HG03520 (cell line): Measurements from ENCODE around the gene TPST1.

Experiments used
- ATAC-seq: cut with Tn5 transposase; IDR thresholded peaks from one replicate; pipeline ENCODE4 v1.9.1; 2021; ENCODE audit warnings: mild to moderate bottlenecking, moderate library complexity; ENCODE audit not compliant: unreplicated experiment

The TPST1 gene

DNA sequence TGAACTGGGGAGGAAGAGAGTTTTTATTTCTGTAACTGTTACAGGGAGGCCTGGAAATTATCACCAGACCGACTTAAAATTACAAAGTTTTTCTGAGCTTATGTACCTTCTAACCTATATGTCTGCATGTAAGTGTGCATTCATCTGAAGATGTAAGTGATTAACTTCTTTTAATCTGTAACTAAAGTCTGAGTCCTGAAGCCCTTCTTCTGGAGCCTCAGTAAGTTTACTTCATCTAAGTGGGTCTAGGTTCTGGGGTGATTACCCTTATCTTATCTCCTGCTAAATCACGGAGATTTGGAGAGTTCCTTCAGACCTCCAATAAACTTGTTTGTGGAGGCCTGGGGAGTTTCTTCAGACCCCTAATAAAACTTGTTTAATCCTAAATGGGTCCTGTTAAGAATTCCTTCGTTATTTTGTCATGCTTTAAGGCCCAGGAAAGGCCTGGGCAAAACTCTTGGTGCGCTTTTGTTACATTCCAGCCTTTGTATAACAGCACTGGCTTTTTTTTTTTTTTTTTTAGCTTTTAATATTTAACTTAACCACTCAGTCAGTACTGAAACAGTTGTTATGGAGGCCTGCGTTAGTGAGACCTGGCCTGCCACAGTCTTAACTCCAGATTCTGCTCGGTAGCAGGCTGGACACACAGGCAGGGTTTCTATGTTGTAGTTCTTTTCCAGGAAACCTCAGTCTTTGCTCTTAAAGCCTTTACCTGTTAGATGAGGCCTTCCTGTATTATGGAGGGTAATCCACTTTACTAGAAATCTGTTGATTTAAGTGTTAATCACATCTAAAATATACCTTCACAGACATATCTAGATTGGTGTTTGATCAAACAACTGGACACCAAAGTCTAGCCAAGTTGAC is 33.0 kb downstream of the TPST1 start:
- ATAC-seq: no peak

DNA sequence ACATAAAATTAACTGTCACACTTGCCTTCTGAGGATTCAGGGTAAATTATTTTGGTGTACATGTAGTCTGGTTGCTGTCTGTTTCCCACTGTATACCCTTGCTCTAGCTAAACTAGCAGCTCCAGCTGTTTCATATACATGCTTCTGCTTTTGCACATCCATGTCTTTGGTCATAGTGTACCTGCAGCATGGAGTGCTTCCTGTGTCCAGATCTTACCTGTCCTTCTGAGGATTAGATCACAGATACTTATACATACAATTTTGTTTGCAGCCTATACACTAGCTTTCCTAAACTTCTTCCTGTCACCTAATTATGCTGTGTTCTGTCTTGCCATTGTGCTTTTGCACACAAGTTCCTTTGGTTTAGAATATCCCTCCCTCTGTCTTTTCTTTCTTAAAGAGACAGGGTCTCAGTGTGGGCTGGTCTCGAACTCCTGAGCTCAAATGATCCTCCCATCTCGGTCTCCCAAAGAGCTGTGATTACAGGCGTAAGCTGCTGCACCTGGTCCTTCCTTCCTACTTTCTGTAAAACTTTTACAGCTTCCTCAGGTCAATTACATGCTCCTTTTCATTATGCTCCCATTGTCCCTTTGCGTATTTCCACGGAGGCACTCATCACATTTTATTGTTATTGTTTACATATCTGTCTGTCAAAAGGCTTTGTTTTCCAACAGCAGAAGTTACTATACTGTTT is 33.8 kb downstream of the TPST1 start:
- no peak for ATAC-seq

DNA sequence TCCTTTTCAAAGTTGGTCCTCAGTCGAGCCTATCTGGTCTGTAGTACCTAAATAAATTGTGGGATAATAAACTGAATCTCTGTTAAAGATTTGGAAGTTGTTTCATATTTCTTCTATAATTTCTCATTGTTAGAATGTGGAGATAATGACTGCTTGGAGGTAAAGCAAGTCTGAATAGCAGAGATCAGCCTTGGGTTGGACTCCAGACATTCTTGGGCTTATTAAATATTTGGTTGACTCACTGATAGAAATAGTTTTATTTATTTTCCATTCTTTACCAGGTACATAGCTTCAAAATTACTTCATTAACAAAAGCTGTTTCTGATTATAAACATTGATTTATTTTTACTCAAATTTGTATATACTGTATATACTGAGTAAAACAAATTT is 34.3 kb downstream of the TPST1 start:
- no peak for ATAC-seq

DNA sequence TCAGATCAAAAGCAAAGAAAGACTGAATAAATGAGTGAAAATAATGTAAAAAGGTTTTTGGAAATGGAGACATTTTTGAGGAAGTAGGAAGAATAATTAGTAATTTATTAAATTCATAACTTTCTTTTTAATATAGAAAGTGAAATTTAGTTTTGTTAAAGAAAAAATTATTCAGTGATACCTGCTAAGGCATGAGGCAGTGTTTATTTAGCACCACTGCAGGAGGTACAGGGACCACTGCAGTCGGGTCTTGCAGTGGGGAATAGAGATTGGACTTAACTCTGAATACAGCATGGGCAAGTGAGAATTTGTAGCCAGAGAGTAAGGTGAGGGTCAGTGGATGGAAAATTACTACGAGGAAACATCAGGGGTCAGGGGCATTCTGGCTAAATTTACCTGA is 39.9 kb downstream of the TPST1 start:
- ATAC-seq: no peak

DNA sequence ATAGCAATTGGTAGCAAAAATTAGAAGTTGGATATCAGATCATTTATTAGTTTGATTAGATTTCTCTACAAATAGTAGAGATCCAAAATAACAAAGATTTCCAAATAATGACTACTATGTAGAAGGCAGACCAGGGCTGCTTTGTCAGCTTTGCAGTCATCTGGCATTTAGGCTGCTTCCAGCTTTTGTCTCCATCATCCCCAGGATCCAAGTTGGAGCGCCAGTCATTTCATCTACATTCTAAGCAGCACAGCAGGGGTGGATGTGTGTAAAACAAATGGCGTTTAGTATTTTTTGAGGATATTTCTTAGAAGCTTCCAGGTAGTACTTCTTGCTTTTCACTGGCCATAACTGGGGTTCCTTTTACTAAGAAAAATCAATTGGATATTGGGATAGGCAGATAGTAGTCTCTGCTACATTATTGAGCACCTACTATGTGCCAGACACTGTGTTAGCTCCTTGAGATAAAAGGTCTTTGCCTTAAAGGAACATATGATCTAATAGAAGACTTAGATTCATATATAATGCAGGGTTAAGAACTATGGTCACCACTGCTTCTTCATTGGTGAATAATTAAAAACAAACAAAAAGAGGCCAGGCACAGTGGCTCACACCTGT is 41.5 kb downstream of the TPST1 start:
- ATAC-seq: no peak

DNA sequence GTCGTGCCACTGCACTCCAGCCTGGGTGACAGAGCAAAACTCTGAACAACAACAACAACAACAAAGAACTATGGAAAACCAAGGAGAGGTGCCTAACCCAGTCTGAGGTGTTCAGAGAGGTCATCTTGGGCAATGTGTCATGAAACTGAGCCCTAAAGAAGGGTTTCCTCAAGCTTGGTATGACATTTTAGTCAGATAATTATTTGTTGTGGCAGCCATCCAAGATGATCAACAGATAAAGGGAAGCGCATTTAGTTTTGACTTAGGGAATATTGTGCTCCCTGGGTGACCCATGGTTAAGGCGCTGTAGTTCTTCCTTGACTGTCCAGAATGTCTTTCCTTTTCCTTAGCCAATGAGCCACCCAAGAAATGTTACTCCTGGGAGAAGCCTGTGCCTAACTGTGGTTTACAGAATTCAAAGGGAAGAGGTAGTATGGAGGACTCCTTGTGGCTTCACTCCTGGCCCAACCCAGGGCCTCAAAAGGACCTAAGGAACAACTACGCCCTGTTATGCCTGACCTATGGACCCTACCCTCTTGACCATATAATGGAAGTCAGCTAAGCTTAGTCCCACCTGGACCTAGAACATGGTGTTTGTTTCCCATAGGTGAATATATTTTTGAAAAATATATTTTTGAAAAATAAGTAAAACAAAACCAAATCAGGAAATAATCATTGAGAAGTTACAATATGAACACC is 42.4 kb downstream of the TPST1 start:
- ATAC-seq: no peak

DNA sequence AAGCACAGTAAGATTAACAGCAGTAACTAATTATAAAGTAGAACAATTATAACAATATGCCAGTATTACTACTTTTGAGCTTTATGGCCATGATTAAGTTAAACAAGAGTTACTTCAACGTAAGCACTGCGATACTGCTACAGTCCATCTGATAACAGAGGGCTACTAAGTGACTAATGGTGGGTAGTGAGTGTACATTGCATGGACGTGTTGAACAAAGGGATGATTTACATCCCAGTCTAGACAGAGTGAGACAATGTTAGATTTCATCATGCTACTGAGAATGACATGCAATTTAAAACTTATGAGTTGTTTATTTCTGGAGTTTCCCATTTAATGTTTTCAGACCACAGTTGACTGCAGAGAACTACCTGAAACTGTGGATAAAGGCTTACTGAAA is 45.6 kb downstream of the TPST1 start:
- no peak for ATAC-seq

DNA sequence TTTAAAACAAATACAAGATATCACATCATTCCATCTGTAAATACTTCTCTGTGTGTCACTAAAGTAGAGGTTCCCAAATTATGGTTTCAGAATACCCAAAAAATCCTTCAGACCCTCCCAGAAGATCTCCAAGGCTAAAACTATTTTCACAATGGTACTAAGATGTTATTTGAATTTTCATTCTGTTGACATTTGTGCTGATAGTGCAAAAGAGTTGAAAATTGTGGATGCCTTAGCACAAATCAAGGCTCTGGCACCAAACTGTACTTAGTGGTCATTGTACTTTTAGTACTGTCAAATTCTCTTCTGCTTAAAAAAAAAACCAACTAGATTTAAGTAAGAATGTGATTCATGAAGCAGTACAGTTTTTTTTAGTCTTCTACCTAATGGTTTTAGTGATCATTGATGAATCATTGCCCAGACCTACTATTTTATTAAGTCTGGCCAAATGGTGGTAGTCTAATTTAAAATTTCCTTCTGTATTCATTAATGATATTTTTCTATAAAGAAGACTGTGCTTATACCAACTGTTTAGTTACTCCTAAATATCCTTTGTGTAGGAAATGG is 50.5 kb downstream of the TPST1 start:
- no peak for ATAC-seq

DNA sequence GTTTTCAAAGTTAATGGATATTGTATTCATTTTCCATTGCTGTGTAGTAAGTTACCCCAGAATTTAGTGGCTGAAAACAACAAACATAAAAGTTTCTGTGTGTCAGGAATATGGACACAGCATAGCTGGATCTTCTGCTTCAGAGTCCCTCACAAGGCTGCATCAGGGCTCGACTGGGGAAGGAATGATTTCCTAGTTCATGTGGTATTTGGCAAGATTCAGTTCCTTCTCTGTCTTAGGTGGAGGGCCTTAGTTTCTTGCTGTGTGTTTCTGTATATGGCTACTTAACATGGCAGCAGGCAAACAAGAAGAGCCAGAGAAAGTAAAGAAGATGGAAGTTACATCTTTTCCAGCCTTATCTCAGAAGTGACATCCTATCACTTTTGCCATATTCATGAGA is 51.1 kb downstream of the TPST1 start:
- ATAC-seq: no peak

DNA sequence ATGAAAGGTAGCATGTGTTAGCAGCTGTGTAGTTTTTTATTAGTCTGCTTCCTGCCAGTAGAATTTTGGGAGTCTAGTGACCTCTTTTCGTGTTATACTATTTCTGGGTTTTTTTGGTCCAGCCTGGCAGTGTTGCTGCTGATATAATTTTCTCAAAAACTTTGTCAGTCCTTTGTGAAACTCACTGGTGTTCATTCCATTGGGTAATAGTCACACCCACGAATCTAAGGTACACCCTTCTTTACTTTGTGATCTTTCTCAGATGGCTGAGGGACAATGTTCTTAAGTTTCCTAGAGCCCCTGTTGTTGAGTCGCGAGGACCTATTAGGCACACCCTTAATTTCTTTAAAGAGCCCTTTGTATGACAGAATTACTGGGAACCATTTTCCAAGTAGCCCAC is 52.3 kb downstream of the TPST1 start:
- no peak for ATAC-seq

DNA sequence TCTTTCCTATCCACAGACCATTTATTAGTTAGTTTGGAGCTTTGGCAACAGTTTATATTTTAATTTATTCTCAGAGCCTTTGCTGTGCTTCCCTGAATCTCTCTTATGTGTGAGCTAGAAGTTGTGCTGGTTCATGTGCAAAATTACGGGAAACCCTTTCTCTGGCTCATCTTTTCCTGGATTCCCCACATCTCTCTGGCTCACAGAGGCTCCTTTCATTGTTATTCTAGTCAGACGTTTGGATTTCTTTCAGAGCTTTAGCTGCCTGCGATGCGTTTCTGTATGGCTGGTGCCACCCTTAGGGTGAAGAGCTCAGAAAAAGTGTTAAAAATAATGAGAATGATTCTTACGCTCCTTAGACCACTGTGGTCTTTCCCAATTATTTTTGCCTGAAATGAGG is 53.3 kb downstream of the TPST1 start:
- ATAC-seq: no peak

DNA sequence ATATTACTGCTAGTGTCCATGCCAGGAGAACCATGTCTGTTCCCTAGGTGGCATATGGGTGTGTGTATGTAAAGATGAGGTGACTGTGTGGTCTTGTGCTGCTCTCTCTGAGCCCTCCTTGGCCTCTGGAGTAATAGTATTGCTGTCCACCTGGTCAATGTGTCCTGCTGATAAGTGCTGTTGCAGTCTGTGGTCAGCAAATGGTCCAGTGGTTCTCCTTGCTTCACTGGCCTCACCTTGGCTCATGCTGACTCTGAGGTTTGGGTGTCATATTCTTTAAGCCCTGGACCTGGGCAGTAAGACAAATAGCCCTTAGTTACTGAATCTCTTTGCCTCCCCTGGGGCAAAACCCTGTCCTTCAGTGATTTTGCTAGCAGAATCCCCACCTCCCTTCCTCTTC is 56.8 kb downstream of the TPST1 start:
- no peak for ATAC-seq

DNA sequence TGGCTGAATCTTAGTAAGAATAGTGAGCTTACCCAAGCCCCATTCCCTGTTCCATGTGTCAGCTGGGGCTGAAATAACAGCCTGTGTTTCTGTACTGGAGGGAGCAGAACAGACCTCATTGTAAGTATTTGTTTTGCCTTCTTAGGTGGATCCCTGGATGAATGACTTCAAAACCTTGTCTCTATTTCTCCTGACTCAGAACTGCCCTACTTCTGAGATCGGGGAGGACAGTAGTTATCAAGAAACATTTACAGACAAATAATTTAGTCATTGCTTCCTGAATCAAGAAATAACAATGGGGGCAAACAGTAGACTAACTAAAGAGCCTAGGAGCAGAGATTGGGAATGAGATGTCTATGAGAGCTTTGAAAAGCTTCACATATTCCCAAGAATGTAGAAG is 58.8 kb downstream of the TPST1 start:
- ATAC-seq: no peak

DNA sequence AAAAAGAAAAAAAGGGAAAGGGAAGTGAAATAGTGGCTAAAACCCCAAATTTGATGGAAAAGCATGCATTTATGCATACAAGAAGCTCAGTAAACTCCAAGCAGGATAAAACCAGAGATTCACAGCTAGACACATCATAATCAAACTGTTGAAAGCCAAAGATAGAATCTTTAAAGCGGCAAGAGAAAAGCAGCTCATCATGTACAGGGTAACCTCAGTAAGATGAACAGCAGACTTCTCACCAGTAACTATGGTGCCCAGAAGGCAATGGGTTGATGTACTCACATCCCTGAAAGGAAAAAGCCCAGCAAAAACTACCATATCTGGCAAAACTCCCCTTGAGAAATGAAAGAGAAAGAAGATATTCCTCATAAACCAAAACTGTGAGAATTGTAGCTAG is 60.4 kb downstream of the TPST1 start:
- ATAC-seq: no peak

DNA sequence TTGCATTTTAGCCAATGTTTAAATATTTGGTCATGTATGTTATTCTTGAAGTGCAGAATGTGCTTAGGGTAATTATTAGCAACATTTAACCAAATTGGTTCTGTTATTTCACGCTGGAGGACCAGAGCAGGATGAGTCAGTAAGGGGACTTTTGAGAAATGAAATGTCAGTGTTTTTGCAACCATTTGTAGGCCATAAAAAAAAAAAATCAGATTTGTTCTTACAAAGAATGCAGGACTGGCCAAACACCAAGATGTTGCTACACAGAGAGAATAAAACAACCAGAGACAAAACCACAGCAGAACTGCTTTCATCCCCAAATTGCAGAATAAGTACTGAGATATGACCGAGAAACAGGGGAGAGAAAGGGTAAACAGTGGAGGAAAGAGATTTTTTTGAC is 62.1 kb downstream of the TPST1 start:
- ATAC-seq: no peak

DNA sequence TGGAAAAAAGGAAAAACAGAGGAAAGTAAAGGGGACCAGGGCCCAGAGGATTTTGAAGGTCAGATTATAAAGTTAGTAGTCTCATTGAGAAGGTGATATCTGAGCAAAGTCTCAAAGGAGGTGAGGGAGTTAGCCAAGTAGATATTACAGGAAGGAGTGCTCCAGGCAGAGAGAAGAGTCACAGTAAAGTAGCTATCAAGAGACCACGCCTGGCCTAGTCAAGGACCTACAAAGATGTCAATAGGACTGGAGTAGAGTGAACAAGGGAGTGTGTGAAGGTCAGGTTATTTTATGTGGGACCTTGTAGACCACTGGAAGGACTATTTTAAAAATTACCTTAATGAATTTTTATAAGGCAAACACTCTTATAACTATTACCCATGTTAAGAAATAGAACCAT is 64.8 kb downstream of the TPST1 start:
- ATAC-seq: no peak

DNA sequence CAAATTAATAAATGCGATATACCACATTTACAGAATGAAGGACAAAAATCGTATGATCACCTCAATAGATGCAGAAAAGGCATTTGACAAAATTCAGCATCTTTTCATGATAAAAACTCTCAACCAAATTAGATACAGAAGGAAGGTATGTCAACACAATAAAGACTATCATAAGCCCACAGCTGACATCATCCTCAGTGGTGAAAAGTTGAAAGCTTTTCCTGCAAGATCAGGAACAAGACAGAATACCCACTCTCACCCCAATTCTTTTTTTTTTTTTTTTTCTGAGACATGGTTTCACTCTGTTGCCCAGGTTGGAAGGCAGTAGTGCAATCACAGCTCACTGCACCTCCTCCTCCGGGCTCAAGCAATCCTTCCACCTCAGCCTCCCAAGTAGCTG is 67.2 kb downstream of the TPST1 start:
- no peak for ATAC-seq

DNA sequence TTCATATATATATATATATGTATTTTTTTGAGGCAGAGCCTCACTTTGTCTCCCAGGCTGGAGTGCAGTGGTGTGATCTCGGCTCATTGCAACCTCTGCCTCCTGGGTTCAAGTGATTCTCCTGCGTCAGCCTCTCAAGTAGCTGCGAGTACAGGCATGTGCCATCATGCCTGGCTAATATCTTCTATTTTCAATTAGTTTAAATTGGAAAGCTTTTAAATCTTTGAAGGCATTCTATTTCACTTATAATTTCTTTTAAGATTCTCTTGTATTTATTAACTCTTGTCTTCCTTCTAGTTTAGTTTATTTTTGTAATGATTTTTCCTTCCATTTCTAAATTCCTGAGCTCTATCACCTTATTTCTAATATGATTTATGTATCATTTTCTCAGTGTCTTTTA is 71.2 kb downstream of the TPST1 start:
- ATAC-seq: no peak

DNA sequence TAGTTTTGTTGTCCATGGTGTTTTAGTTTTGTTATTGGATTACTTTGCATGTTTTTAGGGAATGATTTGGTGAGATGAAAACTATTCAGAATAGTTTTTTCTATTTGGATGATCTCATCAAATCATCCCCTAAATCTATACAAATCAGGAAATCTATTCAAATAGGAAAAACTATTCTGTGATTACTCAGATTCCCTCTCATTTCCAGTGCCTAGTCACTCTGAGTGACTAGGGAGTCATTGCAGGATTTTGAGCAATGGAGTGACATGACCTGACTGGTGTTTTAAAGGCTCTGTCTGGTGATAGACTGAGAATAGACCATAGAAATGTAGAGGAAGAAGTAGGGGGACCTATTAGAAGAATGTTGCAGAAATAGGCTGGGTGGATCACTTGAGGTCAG is 72.4 kb downstream of the TPST1 start:
- ATAC-seq: no peak

DNA sequence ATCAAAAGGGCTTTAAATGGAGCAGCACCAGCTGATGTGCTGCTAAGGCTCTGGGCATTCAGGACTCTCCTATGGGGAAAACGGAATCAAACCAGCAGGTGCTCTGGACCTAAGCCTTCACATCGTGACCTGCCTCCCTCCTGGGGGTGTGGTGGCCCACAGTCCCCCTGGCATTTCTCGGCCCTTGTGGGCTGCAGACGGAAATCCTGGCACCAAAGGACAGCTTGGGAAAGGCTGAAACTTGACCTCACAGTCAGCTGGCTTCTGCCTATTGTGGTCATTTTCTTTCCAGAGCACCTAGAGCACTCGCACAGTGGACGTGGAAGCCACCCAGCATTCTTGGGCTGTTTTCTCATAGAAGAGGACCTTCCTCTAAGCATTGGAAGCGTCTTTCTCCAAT is 74.8 kb downstream of the TPST1 start:
- no peak for ATAC-seq
